Activated CD4-positive, alpha-beta T cell treated with anti-CD3 and anti-CD28 coated beads for 48 hours (primary cell): ENCODE results near the gene TVP23C.
"Not testable (repeated sequence)": the region's sequence is repeated elsewhere in the genome, so short reads cannot be mapped to it uniquely, and the experiment has no call there.

Experiments
- DNase-seq: peaks from one replicate; pipeline ENCODE4 v3.0.0-alpha.2; 2020

TVP23C gene

DNA sequence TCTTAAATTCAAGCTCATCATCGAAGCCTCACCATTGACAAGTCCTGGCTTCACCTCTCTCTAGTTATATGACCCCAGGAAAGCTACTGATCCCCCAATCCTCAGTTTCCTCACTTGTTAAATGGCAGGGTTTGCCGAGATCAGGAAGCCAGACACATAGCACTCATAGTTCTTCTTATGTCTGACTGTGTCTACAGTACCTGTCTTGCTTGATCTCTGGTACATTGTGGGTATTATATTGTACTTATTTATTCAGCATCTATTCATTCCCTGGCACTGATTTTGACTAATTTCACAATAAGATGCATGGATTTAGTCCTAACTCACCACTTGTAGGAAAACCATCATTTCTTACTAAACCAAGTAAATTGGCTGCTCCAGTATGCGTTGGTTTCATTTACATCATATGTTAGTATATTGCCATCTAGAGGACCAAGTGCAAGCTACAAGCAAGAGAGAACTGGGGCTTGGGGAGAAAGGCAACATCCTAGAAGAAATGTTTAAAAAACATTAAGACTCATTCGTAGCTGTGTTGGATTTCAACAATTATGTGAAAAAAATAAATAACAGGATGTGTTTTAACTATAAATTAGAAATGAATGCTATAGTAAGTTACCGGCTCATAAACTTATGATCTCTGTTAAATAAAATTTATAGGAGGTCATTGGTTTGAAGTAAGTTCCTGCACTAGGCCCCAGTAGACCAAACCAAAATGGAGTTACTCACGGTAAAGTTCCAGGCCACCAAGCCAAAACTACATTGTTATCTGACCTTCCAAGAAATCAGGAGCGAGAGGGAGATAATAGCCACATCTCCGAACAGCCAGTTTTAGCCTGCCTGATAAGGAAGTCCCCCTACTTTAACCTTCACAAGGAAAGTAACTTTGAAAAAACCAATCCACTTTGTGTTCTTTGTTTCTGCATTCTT, 36.7 kb downstream of the TVP23C start:
- peak; percentile 14 for DNase-seq

DNA sequence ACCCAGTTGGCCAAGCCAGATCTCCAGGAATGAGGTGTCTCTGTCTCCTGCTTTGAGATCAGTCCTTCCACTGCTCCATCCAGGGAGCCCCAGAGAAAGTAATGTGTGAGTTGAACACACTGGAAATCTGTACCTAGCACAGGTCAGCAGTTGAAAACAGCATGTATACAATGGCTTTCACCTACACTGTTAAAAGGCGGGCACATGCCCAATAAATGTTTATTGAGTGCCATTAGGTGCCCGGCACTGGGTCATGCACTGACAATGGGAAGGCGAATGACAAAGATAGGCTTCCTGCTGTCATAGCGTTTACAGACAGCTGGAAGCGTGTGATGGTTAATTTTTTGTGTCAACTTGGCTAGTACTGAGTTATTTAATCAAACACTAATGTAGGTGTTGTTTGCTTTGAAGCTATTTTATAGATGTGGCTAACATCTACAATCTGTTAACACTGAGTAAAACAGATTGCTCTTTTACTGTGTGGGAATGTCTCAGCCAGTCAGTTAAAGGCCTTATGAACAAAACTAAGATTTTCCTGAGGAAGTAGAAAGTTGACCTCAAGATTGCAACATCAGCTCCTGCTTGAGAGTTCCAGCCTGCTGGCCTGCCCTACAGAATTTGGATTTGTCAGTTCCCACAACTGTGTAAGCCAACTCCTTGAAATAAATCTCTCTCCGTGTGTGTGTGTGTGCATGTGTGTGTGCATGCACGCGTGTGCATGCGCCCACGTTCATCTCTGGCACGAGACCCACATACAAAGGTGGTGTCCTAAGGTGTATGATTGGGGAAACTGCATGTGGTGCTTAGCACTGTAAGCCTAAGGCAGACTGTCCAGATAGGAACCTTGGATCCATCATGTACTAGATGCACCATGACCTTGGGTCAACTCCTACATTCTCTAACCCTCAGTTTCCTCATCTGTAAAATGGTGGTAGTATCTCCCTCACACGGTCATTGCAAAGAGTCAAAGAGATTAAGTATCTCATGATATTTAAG, 38.0 kb downstream of the TVP23C start:
- not testable (repeated sequence) for DNase-seq

DNA sequence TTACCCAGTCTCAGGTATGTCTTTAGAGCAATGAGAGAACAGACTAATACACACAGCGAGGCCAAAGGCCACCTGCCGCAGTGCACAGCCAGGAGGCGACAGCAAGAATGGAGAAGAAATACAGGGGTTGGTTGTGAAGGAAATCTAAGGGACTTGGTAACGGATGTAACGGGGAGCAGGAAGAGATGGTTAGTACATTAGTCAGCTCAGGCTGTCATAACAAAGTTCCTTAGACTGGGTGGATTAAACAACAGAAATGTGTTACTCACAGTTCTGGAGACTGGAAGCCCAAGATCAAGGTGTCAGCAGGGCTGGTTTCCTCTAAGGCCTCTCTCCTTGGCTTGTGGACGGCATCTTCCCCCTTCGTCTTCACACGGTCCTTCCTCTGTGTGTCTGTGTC, 47.1 kb downstream of the TVP23C start:
- DNase-seq = no peak

DNA sequence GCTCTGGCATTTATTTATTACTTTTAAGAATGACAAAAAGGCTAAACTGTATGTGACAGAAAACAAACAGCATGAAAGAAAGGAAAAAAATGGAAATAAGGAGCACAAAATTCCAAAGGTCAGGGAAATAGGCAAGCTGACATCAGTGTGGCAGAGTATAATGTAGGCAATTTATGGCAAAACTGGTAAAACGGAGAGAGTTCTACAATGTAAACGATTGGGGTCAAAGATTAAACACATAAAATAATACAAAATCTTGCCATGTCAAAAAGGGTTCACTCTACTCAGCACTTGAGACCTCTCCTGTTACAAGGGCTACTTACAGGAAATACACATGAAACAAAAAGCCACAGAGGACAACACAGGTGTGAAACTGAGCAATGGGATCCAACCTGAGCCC, 48.8 kb downstream of the TVP23C start:
- DNase-seq = no peak

DNA sequence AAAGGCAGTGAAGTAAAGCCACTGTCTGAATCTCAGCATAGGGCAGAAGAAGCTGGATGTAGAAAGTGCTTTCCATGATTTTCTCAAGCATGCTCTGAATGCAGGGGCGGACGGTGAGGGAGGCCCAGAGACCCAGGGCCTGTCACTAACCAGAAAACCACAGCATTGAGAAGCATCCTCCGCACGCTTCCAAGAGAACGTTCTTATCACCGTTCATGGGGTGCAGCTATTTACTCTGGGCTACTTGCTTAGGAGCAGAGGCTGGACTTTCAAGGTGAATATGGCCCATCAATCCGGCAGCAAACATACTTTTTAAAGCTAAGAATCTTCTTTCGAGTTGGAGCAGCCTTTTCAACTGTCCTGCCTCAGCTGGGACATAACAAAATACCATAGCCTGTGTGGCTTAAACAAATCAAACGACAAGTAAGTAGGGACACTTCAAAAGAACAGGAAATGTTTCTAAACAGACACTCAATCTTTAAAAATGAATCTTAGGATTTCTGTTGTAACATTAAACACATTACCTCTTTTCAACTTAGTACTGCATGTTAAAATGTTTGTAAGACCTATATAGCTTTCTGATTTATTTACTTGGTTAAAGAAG, 49.3 kb downstream of the TVP23C start:
- no peak for DNase-seq

DNA sequence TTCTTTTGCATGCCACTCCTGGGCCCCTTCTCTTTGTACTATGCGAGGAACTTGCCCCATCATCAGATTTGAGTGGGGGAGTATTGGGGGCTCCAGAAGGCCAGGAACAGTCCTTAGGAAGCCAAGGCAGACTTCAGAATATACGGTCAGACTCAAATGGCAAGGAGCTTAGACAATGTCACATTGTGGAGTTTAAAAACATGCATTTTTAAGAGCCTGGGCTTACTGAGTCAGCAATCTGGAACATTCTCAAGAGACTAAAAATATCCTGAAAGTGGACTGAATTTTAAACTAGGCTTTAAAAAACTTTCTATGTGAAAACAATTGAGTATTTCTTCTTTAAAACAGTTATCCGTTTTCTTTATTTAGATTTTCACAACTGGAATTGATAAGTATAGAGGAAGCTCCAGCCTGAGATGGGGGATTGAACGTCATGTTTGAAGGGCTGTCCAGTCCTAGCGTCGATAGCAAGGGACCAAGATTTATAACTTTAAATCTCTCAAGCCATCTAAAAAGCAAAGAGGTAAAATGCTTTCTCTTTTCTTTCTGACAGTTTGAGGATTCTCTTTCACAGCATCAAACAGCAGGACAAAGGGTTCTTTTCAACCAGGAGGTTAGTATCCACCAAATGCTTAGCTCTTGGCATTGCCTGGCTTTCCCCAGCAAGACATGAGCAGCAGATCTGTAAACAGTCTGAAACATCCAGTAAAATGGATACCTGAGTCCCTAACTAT, 50.1 kb downstream of the TVP23C start:
- DNase-seq = no peak

DNA sequence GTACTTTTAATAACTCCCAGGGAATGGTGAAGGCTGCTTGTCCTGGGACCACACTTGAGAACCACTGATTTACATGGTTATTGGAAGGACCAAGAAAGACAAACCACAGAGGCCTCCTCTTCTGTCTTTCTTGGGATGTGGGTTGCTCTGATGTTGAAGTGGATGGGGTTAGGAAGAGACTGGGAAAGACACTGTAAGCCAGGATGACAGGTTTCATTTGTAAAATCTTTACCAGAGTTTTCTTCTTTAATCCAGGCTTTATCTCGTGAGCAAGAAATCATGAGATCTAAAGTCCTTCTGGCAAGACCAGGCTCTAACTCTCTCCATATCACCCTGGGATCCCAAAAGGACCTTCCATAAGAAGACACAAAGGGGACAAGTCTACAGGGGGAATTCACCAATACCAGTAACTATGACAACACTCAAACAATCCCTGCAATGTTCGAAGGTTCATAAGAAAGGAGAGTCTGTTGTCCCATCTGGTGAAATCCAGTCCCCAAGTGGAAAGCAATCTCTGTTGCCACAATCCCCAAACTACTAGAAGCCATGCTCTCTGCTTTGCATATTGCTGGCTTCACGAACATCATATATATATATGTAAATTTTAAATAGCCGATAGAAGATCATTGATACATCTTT, 51.1 kb downstream of the TVP23C start:
- no peak for DNase-seq

DNA sequence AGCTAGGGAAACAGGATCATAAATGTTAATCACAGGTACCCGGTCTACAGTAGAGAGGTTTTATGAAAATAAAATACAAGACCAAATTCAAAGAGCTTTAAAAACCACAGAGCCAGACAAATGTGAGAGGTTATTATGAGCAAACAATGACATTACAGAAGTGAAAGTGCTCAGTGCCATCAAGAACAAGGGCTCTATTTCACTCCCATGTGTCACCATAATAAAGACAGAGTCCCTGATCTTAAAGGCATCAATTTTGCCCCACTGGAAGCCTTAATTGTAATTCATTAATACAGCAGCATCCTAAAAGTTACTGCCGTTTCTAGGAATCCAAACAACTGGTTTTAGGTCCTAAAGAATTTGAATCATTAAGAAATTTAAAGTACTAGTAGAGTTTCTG, 52.1 kb downstream of the TVP23C start:
- no peak for DNase-seq

DNA sequence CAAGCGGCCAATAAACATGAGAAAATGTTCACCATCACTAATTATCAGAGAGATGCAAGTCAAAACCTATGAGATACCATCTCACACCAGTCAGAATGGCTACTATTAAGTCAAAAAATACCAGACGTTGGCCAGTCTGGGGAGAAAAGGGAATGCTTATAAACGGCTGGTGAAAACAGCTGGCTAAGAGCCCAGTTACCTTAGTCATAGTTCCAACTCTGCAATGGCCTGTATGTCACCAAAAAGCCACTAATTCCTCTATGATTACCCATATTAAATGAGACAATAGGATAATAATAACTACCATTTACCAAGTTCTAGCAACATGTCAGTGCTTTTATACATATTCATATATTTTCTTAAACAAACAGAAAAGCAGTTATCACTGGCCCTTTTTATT, 52.9 kb downstream of the TVP23C start:
- no peak for DNase-seq

DNA sequence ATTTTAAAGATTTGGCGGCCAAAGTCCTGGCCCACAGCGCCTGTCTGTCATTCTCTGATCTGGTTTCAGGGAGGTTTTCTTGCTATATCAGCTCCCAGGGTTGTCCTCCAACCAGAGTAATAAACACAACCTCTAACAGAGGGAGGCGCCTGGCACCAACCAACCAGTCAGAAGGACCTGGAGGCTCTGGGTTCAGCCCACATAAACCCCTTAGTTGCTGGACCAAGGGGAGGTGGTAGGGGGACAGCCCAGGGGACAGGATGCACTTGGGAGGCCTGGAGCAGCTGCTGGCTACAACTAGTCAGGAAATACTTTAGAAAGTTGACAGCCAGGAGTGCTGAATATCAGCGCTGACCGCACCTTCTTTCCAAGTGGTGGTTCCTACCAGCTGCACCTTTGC, 54.2 kb downstream of the TVP23C start:
- no peak for DNase-seq

DNA sequence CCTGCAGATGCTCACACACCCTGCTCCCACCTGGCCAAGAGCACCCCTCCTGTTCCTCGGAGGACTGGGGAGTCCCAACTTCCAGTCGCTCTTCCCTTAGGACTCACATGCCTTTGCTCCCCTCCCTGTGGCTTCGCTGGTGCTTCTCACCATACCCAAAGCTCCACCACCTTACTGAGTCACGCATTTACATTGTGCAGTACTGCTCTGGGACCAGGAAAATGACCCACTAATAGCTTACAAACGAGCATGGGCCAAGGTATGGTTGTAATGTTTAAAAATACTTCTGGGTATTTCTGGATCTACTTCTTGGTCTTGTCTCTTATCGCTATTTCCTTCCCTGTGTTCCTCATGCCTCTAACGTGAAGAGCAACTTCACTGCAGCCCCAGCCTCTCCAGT, 54.8 kb downstream of the TVP23C start:
- DNase-seq = no peak

DNA sequence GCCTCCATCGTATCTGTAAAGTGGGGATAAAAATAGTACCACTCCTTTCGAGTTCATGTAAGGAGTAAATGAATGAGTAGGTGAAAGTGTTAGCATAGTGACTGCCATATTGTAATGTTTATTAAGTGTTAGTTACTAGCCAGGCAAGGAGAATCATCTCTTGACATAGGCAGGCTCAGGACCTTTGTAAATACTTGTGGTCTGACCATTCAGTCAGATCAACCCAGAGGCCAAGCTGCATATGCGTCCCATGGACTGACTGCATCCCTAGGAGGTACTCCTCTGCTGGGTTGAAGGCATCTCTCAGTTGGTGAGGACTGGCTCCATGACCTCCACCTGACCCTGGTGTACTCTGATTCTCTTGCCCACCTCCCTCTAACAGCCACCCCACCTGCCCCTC, 55.4 kb downstream of the TVP23C start:
- DNase-seq = no peak

DNA sequence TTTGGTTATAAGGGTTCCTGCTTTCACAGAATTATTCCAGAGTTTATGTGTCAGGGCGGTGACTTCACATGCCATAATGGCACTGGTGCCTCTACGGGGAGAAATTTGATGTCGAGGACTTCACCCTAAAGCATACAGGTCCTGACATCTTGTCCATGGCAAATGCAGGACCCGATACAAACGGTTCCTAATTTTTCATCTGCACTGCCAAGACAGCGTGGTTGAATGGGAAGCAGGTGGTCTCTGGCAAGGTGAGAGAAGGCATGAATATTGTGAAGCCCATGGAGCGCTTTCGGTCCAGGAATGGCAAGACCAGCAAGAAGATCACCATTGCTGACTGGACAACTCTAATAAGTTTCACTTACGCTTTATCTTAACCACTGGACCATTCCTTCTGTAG, 56.3 kb downstream of the TVP23C start:
- DNase-seq = no peak

DNA sequence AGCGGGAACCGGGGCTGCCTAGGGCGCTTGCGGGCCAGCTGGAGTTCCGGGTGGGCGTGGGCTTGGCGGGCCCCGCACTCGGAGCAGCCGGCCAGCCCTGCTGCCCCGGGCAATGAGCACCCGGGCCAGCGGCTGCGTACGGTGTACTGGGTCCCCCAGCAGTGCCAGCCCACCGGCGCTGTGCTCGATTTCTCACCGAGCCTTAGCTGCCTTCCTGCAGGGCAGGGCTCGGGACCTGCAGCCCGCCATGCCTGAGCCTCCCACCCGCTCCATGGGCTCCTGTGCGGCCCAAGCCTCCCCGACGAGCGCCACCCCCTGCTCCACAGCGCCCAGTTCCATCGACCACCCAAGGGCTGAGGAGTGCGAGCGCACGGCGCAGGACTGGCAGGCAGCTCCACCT, 57.6 kb downstream of the TVP23C start:
- not testable (repeated sequence) for DNase-seq

DNA sequence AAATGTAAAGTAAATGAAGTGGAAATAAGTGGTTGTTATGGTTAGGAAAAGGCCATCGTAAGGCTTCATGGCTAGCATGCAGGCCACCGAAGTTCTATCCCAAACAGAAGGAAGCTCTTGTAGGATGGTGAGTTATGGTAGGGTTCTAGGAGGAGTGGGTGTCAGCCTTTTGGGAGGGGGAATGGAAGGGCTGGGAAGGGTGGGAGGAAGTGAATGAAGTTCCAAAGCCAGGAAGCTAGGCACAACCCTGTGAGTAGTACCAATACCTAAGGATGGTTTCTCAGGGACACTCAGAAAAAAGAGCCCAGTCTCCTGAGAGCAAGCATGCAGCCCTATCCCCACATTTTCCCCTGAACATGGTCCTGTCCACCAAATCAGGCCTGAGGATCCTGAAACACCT, 59.6 kb downstream of the TVP23C start:
- DNase-seq = no peak

DNA sequence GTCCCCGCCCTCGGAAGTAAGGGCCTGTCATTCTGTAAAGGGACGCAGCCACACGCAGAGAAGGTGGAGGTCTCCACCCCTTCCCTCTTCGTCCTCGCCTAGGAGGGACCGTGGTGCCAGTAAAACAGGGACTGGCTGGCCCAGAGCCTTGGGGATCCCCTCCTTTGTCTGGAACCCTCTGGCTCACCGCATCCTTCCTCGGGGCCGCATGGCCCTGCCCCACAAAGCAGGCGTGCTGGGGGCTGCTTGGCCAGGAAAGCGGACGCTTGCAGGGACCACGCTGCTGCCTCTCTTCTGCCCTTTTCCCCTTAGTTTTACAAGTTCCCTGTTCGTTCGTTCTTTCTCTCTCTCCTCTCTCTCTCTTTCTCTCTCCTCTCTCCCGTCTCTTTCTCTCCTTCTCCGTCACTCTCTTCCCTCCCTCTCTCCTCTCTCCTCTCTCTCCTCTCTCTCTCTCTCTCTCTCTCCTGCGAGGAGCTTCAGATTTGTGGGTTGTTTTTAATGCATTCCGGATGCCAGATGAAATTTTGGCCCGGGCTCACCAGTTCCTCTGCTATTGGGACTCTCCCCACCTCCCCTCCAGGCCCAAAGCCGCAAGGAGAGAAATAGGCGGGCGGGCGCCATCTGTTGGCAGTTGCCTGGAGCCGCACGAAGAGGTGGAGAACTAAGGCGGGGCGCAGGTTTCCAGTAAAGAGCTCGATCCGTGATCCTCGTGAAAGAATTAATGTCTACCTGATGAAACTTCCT, 60.7 kb downstream of the TVP23C start:
- peak; percentile 89 for DNase-seq

DNA sequence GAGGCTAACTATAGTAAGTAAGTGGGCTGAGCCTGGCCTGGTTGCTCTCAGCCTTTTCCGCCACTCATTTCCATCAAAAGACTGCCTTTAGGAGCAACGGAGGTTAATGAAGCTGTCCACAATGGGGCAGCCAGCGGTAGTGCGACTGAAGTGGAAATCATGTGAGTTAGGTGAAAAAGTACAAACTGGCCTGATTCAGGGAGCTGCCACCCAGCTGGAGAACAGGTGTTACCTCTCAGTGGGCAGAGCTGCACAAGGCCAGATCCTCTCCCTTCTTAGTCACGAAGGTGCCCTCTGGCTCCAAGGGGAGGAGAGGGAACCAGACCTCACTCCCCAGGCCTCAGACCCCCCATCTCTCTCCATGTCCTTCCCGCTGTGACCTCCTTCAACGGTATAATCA, 61.5 kb downstream of the TVP23C start:
- DNase-seq = no peak

DNA sequence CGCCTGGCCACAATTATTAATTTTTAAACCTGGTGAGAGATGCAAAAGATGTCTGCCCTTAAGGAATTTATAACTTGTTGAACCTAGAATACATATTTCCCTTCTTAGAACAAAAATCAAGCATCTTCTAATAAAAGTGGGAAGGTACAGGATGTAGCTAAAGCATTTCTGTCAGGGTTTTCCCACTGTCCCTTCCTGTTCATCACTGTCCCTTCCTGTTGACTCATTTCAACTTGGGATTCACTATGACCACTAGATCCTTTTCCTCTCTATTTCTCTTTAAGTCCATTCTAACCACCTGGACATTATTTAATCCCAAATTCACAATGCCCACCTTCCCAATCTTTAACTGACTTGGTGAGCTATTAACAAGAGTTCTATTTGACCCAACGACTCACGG, 62.0 kb downstream of the TVP23C start:
- no peak for DNase-seq

DNA sequence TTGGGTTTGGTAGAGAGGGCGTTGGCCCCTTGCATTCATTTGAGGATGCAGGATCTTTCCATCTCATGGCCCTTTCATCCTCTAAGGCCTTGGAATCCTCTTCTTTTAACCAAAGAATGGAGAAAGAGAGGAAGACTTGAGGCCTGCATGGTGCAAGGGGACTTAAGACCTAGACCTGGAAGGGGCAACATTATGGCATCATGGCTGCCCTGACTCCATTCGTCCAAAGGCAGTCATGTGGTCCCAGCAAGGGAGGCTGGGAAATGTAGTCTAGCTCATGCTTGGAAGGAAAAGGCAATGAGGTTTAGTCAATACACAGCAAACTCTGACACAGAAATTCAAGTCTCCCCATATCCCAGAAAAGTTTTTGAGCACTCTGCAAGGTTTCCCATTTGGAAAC, 65.2 kb downstream of the TVP23C start:
- peak; percentile 19 for DNase-seq

DNA sequence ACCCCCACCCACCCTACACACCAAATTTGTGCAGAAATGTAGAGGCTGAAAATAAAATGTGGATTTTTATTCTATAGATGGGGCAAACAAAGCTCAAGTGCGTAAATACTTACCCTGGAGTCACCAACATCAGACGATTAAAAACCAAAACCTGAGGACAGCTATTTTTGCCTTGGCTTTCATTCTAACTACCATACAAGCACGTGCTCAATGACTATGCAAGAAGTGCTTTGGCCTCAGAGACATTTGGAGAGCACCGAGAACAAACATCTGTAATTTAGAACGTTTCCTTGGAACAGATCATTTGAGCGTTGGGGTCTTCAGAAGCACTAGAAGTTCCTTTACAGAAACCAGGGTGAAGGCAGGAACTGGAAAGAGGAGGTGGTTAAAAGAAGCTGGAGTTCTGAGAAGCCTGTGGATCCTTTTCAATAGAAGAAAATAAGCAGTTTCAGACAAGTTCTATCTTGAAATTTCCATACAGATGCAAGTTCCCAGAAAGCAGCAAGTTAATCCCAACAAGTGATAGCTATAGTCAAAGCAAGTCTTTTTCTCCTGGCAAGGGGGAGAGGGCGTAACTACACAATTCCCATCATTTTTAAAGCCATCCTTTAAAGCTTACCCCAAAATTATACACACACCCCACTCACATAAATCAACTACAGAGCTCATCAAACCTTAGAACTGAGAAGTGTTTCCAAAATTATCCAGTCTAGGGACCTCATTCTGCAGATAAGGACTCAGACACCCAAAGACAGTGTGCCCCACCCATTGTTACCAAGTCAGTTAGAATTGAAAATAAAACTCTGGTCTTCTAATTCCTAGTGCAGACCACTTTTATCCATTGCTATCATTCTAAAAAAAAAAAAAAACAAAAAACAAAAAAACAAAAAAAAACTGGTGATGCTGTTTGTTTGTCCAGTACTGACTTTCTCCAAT, 66.3 kb downstream of the TVP23C start:
- DNase-seq = no peak
